ENCODE data around the gene GALNT17.

- TF ChIP-seq CTCF (IDR thresholded peaks at IDR 0.05) (no peak), POLR2A (IDR thresholded peaks at IDR 0.05) (no peak), POLR2AphosphoS5 (IDR thresholded peaks at IDR 0.05) (no peak)
Measured at GRCh38 chr7:71731740-71732139, 599.8 kb downstream of the GALNT17 start.

Data from prostate gland (tissue), 2 donors.